ENCODE results near the gene CES3.
A peak's percentile ranks its signal among the peaks of the same experiment; 100 is the strongest.

The CES3 gene

GRCh38 chr16:66936889-66937554 lies 24.0 kb upstream of the CES3 start:
- WGBS (ENCODE audit: insufficient coverage) = 88% methylated on average over 2 of the region's 4 CpGs
- H3K27ac ChIP-seq (ENCODE audit: insufficient read depth in 1 of 2, low read depth in 1 of 2, low read length in 2 of 2, poor library complexity in 1 of 2, severe bottlenecking in 2 of 2) = no peak overlapping the region
- H3K27me3 ChIP-seq (replicated peaks in 2 of 5; ENCODE audit: control insufficient read depth in 4 of 5, insufficient read depth in 5 of 5, low read length in 4 of 5) = no peaks in the 10 kb centered on the region
- DNase-seq = peak in 2 of 3 donors; percentile 45 to 54
- peaks cover 3 to 30% (median 25%) of the 10 kb centered on the region in 4 experiments for H3K4me1 ChIP-seq (ENCODE audit: control extremely low read depth in 1 of 4, control insufficient read depth in 4 of 4, insufficient read depth in 4 of 4, low read length in 3 of 4)
- H3K4me3 ChIP-seq (ENCODE audit: control insufficient read depth in 1 of 7, extremely low read depth in 1 of 7, insufficient read depth in 4 of 7, low read depth in 2 of 7, low read length in 6 of 7) = no peak overlapping the region
- CTCF ChIA-PET = interaction anchor here (0.7 to 1.3 kb wide), 4 partner anchors 10 to 42 kb away, joined by 3 to 6 read pairs (median 3); no protein-coding TSS in a partner anchor
- POLR2A ChIA-PET = no interaction called here
- H3K36me3 ChIP-seq (ENCODE audit: control insufficient read depth in 4 of 4, insufficient read depth in 4 of 4, low read length in 3 of 4) = peaks cover 14 to 52% (median 42%) of the 10 kb centered on the region in 4 experiments
- no peaks in the 10 kb centered on the region for H3K9me3 ChIP-seq (ENCODE audit: control extremely low read depth in 1 of 5, control insufficient read depth in 4 of 5, insufficient read depth in 2 of 5, low read depth in 1 of 5, low read length in 4 of 5)

DNA sequence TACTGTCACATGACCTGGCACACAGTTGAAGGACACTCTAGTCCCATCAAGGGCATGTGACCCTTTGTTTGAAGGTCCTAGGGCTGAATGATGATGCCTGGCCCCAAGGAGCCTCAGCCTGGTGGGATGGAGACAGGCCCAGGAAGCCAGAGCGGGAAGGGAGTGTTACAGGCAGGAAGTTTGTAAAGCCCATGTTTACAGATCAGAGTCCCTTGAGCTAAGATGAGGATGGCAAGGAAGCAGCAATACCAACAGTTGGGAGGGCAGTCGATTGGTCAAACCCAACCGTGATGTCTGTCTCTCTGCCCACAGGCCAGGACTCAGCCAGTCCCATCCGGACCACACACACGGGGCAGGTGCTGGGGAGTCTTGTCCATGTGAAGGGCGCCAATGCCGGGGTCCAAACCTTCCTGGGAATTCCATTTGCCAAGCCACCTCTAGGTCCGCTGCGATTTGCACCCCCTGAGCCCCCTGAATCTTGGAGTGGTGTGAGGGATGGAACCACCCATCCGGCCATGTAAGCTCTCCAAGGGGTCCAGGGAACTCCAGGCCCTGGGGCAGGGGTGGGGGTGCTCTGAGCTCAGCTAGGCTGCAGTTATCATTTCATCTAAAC lies 23.2 kb upstream of the CES3 start:
- POLR2A ChIA-PET = no interaction called here
- Histone ChIP-seq H3K9me3 (ENCODE audit: control extremely low read depth in 1 of 5, control insufficient read depth in 4 of 5, insufficient read depth in 2 of 5, low read depth in 1 of 5, low read length in 4 of 5) (no peaks in the 10 kb centered on the region), H3K4me3 (ENCODE audit: control insufficient read depth in 1 of 7, extremely low read depth in 1 of 7, insufficient read depth in 4 of 7, low read depth in 2 of 7, low read length in 6 of 7) (no peak overlapping the region), H3K27ac (ENCODE audit: insufficient read depth in 1 of 2, low read depth in 1 of 2, low read length in 2 of 2, poor library complexity in 1 of 2, severe bottlenecking in 2 of 2) (no peak overlapping the region), H3K27me3 (replicated peaks in 2 of 5; ENCODE audit: control insufficient read depth in 4 of 5, insufficient read depth in 5 of 5, low read length in 4 of 5) (no peaks in the 10 kb centered on the region), H3K36me3 (ENCODE audit: control insufficient read depth in 4 of 4, insufficient read depth in 4 of 4, low read length in 3 of 4) (peaks cover 16 to 57% (median 48%) of the 10 kb centered on the region in 4 experiments), H3K4me1 (ENCODE audit: control extremely low read depth in 1 of 4, control insufficient read depth in 4 of 4, insufficient read depth in 4 of 4, low read length in 3 of 4) (peaks cover 3 to 28% (median 25%) of the 10 kb centered on the region in 4 experiments)
- CTCF ChIA-PET = interaction anchor here (0.7 to 1.3 kb wide), 4 partner anchors 9 to 43 kb away, joined by 3 to 6 read pairs (median 4); no protein-coding TSS in a partner anchor
- WGBS (ENCODE audit: insufficient coverage) = 99% methylated on average over 9 of the region's 10 CpGs
- no peak for DNase-seq

DNA sequence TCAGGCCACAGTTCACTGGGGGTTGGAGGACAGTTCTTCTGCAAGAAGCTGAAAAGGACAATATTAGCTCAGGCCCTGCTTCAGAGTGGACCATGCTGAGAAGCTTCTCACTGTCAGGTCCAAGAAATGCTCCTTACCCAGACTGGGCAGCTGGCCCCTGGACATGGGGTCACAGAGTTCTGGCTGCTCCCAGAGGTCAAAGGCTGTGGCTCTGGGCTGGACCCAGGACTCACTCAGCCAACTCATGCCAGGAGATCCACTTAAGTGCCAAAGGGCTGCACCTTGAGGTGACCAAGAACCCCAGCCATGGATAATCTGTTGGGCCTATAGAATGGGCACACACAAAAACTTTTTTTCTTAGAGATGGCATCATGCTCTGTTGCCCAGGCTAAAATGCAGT lies 21.7 kb upstream of the CES3 start:
- DNase-seq = no peak
- Histone ChIP-seq H3K27ac (ENCODE audit: insufficient read depth in 1 of 2, low read depth in 1 of 2, low read length in 2 of 2, poor library complexity in 1 of 2, severe bottlenecking in 2 of 2) (no peak overlapping the region), H3K4me1 (ENCODE audit: control extremely low read depth in 1 of 4, control insufficient read depth in 4 of 4, insufficient read depth in 4 of 4, low read length in 3 of 4) (peaks cover 0 to 17% (median 16%) of the 10 kb centered on the region in 4 experiments), H3K4me3 (ENCODE audit: control insufficient read depth in 1 of 7, extremely low read depth in 1 of 7, insufficient read depth in 4 of 7, low read depth in 2 of 7, low read length in 6 of 7) (no peak overlapping the region), H3K9me3 (ENCODE audit: control extremely low read depth in 1 of 5, control insufficient read depth in 4 of 5, insufficient read depth in 2 of 5, low read depth in 1 of 5, low read length in 4 of 5) (no peaks in the 10 kb centered on the region), H3K36me3 (ENCODE audit: control insufficient read depth in 4 of 4, insufficient read depth in 4 of 4, low read length in 3 of 4) (peaks cover 16 to 69% (median 57%) of the 10 kb centered on the region in 4 experiments), H3K27me3 (replicated peaks in 2 of 5; ENCODE audit: control insufficient read depth in 4 of 5, insufficient read depth in 5 of 5, low read length in 4 of 5) (no peaks in the 10 kb centered on the region)
- POLR2A ChIA-PET = no interaction called here
- CTCF ChIA-PET = interaction anchor here (0.9 to 1.3 kb wide), 5 partner anchors 10 to 92 kb away, joined by 3 read pairs; partner anchors contain the start of gene RRAD

- H3K4me1 ChIP-seq (ENCODE audit: control extremely low read depth in 1 of 4, control insufficient read depth in 4 of 4, insufficient read depth in 4 of 4, low read length in 3 of 4) = peaks cover 0 to 14% (median 10%) of the 10 kb centered on the region in 4 experiments
- no peak overlapping the region for H3K27ac ChIP-seq (ENCODE audit: insufficient read depth in 1 of 2, low read depth in 1 of 2, low read length in 2 of 2, poor library complexity in 1 of 2, severe bottlenecking in 2 of 2)
- peaks cover 16 to 69% (median 57%) of the 10 kb centered on the region in 4 experiments for H3K36me3 ChIP-seq (ENCODE audit: control insufficient read depth in 4 of 4, insufficient read depth in 4 of 4, low read length in 3 of 4)
- H3K4me3 ChIP-seq (ENCODE audit: control insufficient read depth in 1 of 7, extremely low read depth in 1 of 7, insufficient read depth in 4 of 7, low read depth in 2 of 7, low read length in 6 of 7) = no peak overlapping the region
- ChIA-PET CTCF (interaction anchor here (1.0 to 1.3 kb wide), 2 partner anchors 19 to 73 kb away, joined by 3 read pairs; no protein-coding TSS in a partner anchor), POLR2A (no interaction called here)
- no peak for DNase-seq
- H3K27me3 ChIP-seq (replicated peaks in 2 of 5; ENCODE audit: control insufficient read depth in 4 of 5, insufficient read depth in 5 of 5, low read length in 4 of 5) = no peaks in the 10 kb centered on the region
- 96% methylated on average over 16 of the region's 16 CpGs for WGBS (ENCODE audit: insufficient coverage)
- H3K9me3 ChIP-seq (ENCODE audit: control extremely low read depth in 1 of 5, control insufficient read depth in 4 of 5, insufficient read depth in 2 of 5, low read depth in 1 of 5, low read length in 4 of 5) = no peaks in the 10 kb centered on the region
Observed at GRCh38 chr16:66940236-66940635, 20.8 kb upstream of the CES3 start.

- Histone ChIP-seq H3K27ac (ENCODE audit: insufficient read depth in 1 of 2, low read depth in 1 of 2, low read length in 2 of 2, poor library complexity in 1 of 2, severe bottlenecking in 2 of 2) (no peak overlapping the region), H3K4me1 (ENCODE audit: control extremely low read depth in 1 of 4, control insufficient read depth in 4 of 4, insufficient read depth in 4 of 4, low read length in 3 of 4) (peaks cover 0 to 7% (median 5%) of the 10 kb centered on the region in 4 experiments), H3K4me3 (ENCODE audit: control insufficient read depth in 1 of 7, extremely low read depth in 1 of 7, insufficient read depth in 4 of 7, low read depth in 2 of 7, low read length in 6 of 7) (no peak overlapping the region), H3K36me3 (ENCODE audit: control insufficient read depth in 4 of 4, insufficient read depth in 4 of 4, low read length in 3 of 4) (peaks cover 14 to 60% (median 51%) of the 10 kb centered on the region in 4 experiments), H3K27me3 (replicated peaks in 2 of 5; ENCODE audit: control insufficient read depth in 4 of 5, insufficient read depth in 5 of 5, low read length in 4 of 5) (peaks cover 0 to 5% (median 4%) of the 10 kb centered on the region in 5 experiments), H3K9me3 (ENCODE audit: control extremely low read depth in 1 of 5, control insufficient read depth in 4 of 5, insufficient read depth in 2 of 5, low read depth in 1 of 5, low read length in 4 of 5) (no peaks in the 10 kb centered on the region)
- CTCF ChIA-PET = interaction anchor here (0.8 to 3.6 kb wide), 9 partner anchors 9 to 250 kb away, joined by 3 to 13 read pairs (median 3); partner anchors contain the start of gene CIAO2B
- WGBS (ENCODE audit: insufficient coverage) = 100% methylated on average over 5 of the region's 5 CpGs
- DNase-seq = no peak
- POLR2A ChIA-PET = no interaction called here
Observed at GRCh38 chr16:66942981-66943380, 18.1 kb upstream of the CES3 start.

DNA sequence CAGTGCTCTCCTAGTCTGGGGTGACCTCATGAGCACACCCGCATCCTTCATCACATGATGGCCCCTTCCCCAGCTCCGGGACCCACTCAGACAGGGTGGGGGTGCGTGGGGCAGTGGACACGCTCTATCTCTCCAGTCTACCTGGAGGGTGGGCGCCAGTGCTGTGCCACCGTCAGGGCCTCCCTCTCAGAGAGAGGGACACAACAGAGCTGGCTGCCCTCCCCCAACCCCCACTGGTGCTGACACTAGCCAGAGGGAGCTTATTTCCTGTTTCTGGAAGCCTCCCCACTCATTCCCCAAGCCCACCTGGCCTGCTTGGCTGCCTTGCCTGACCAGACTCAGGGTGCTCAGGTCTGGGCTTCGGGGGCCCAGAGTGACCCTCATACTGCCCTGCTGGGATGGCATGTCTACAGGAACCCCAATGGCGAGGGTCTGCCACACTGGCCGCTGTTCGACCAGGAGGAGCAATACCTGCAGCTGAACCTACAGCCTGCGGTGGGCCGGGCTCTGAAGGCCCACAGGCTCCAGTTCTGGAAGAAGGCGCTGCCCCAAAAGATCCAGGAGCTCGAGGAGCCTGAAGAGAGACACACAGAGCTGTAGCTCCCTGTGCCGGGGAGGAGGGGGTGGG lies 17.5 kb upstream of the CES3 start:
- CTCF ChIA-PET = interaction anchor here (1.0 to 3.6 kb wide), 10 partner anchors 9 to 250 kb away, joined by 3 to 13 read pairs (median 3); partner anchors contain the start of gene CIAO2B
- no peaks in the 10 kb centered on the region for H3K9me3 ChIP-seq (ENCODE audit: control extremely low read depth in 1 of 5, control insufficient read depth in 4 of 5, insufficient read depth in 2 of 5, low read depth in 1 of 5, low read length in 4 of 5)
- peaks cover 0 to 12% (median 11%) of the 10 kb centered on the region in 4 experiments for H3K4me1 ChIP-seq (ENCODE audit: control extremely low read depth in 1 of 4, control insufficient read depth in 4 of 4, insufficient read depth in 4 of 4, low read length in 3 of 4)
- WGBS (ENCODE audit: insufficient coverage) = 96% methylated on average over 14 of the region's 15 CpGs
- H3K27me3 ChIP-seq (replicated peaks in 2 of 5; ENCODE audit: control insufficient read depth in 4 of 5, insufficient read depth in 5 of 5, low read length in 4 of 5) = peaks cover 3 to 11% (median 7%) of the 10 kb centered on the region in 5 experiments
- no peak for DNase-seq
- POLR2A ChIA-PET = no interaction called here
- no peak overlapping the region for H3K27ac ChIP-seq (ENCODE audit: insufficient read depth in 1 of 2, low read depth in 1 of 2, low read length in 2 of 2, poor library complexity in 1 of 2, severe bottlenecking in 2 of 2)
- no peak overlapping the region for H3K4me3 ChIP-seq (ENCODE audit: control insufficient read depth in 1 of 7, extremely low read depth in 1 of 7, insufficient read depth in 4 of 7, low read depth in 2 of 7, low read length in 6 of 7)
- H3K36me3 ChIP-seq (ENCODE audit: control insufficient read depth in 4 of 4, insufficient read depth in 4 of 4, low read length in 3 of 4) = peaks cover 14 to 55% (median 46%) of the 10 kb centered on the region in 4 experiments
